ENCODE measurements around the gene IKZF2.

Gene IKZF2

DNA sequence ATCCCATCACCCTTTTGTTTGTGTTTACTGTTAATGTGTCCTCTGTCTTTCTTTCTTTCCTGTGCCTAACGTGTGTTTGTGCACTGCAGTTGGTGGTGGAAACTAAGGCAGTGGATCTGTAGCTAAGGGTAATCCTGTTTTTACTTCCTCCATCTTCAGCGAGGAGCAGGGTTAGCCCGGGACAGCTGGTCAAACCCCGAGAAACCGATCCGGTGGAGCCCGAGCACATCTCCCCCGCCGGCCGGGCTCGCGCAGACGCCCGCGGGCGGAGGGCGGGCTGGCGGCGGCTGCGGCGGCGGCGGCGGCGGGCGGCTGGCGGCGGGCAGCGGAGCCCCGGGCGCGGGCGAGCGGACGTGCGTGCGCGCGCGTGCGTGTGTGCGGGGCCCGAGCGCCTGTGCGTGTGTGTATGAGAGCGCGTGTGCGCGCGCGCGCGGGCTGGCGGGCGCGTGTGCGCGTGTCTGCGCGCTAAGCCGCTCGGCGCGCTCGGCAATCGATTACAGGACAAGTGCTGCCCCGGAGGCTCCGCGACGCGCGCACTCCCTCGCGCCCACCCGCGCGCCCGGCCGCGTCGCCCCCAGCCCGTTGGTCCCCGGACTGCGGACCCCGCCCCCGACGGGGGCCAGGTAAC is at the start of gene IKZF2:
Gene IKZF2, minus strand, starts transcription at position 176 of the 628 bp plus-strand sequence. CDS start 2,983 bp downstream, outside the sequence.
- Histone ChIP-seq H3K4me3 (ENCODE audit: low read length) (peak within 1 kb of the TSS; percentile 95), H3K9ac (ENCODE audit: low read length) (peak within 1 kb of the TSS; percentile 42), H3K4me1 (ENCODE audit: control insufficient read depth, insufficient read depth, low read length) (no peaks in the 10 kb centered on the region), H3K36me3 (ENCODE audit: control insufficient read depth, insufficient read depth, low read length) (no peaks in the 10 kb centered on the region), H3K27ac (ENCODE audit: low read depth, low read length) (peak within 1 kb of the TSS; percentile 87), H3K27me3 (ENCODE audit: control insufficient read depth, insufficient read depth, low read length) (no peaks in the 10 kb centered on the region)

DNA sequence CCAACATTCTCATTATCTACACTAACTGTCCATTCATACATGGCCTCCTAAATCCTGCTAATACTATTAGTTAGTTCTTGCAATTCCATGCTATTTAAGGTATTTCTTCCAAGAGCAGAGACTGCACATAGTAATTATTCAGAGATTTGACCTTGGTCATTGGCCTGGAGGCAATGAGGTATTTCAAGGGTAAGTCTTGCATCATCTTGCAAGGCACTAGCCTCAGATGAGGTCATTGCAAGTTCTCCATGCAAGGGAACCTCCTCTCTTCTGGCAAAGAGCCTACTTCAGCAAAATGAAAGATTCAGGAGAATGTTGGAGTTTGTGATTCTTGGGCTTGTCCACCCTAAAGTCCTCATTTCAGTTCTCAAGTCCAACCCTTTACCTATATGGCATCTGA is 48.5 kb upstream of the IKZF2 start:
- Histone ChIP-seq H3K36me3 (ENCODE audit: control insufficient read depth, insufficient read depth, low read length) (no peaks in the 10 kb centered on the region), H3K9ac (ENCODE audit: low read length) (no peak overlapping the region), H3K4me1 (ENCODE audit: control insufficient read depth, insufficient read depth, low read length) (no peaks in the 10 kb centered on the region), H3K4me3 (ENCODE audit: low read length) (no peak overlapping the region), H3K27ac (ENCODE audit: low read depth, low read length) (no peak overlapping the region), H3K27me3 (ENCODE audit: control insufficient read depth, insufficient read depth, low read length) (no peaks in the 10 kb centered on the region)

DNA sequence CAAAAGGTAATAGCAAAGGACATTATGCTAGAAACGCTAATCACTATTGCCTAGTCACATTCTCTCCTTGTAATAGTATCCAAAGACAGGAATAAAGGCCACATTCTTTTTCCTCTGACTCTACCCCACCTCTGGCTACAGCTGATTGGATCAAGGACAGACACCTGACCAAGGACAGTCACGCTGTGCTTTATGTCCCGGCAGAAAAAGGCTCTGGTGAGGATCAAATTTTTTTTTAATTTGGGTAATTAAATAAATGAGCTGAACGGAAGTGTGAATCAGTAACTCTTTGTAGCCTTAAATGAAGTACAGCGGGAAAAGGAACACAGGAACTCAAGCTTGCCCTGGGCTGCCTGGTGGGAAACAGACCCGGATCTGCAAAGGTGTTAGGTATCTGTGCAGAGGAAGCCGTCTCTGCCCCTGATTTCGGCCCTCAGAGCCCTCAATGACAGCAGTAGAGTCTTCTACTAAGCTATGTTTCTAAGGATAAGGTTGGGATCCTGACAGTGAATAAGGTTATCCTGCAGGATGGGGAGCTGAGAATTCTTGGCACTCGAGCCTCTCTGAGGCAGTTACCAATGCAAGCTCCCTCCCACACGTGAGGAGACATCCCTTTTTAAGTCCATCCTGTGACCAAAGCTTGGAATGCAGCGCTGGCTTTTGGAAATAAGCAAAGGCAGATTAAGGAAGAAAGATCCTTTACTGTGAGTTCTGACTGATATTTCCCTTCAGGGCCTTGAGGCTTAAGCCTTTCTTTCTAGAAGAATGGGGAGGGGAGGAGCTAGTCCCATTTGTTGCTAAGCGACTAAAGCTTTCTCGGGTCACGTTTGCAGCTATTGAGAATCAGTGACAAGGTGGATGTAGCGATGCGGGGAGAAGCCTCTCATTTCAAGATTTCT is 37.8 kb upstream of the IKZF2 start:
- no peaks in the 10 kb centered on the region for H3K36me3 ChIP-seq (ENCODE audit: control insufficient read depth, insufficient read depth, low read length)
- H3K27ac ChIP-seq (ENCODE audit: low read depth, low read length) = no peak overlapping the region
- H3K4me1 ChIP-seq (ENCODE audit: control insufficient read depth, insufficient read depth, low read length) = no peaks in the 10 kb centered on the region
- H3K27me3 ChIP-seq (ENCODE audit: control insufficient read depth, insufficient read depth, low read length) = no peaks in the 10 kb centered on the region
- H3K9ac ChIP-seq (ENCODE audit: low read length) = no peak overlapping the region
- H3K4me3 ChIP-seq (ENCODE audit: low read length) = no peak overlapping the region

DNA sequence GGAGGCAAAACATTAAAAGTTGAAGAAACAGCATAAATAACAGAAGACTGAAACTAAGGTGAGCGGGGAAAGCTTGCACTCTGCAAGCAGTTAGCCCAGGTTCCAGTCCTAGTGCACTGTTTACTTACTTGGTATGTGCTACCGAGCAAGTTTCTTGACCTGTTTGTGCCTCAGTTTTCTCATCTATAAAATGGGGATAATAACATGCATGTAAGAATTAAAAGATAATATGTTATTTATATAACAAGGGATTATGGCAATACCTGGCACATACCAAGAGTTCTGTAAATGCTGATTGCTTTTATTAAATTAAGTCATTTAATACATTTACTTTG is 37.1 kb upstream of the IKZF2 start:
- no peak overlapping the region for H3K4me3 ChIP-seq (ENCODE audit: low read length)
- H3K27ac ChIP-seq (ENCODE audit: low read depth, low read length) = no peak overlapping the region

DNA sequence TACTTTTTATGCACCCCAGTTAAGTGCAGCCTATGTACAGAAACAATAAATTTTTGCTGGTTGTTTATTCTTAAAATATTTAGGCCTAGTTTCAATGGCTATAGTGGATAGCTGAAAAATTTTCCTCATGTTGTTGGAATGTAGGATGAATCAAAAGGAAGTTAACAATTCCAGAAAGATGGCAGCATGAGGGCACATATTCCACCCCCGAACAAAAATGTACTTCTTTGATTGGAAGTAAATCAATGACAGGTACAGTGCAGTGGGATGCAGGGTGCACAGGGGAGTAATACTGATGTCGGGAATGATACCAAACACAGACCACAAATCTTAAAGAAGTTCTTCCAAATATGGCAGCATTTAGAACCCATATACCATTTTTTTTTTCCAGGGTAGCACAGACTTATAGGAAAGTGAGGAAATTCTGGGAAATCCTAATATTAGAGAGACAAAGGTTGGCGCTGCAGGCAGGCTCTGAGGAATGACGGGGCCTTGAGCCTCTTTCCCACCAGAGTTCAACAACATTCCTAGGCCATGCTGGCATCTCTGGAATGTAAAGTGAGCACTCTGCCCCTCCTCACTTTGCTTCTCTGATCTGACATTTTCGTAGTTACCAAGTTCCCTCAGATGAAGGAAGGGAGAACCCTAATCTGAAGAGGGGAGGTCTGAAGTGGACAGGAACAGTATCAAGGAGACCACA is 36.6 kb upstream of the IKZF2 start:
- H3K9ac ChIP-seq (ENCODE audit: low read length) = no peak overlapping the region
- no peaks in the 10 kb centered on the region for H3K36me3 ChIP-seq (ENCODE audit: control insufficient read depth, insufficient read depth, low read length)
- H3K4me3 ChIP-seq (ENCODE audit: low read length) = no peak overlapping the region
- H3K27ac ChIP-seq (ENCODE audit: low read depth, low read length) = no peak overlapping the region
- H3K4me1 ChIP-seq (ENCODE audit: control insufficient read depth, insufficient read depth, low read length) = no peaks in the 10 kb centered on the region
- H3K27me3 ChIP-seq (ENCODE audit: control insufficient read depth, insufficient read depth, low read length) = no peaks in the 10 kb centered on the region

More for the DNA sequence above, 37.1 kb upstream of the IKZF2 start:
- Histone ChIP-seq H3K4me1 (ENCODE audit: control insufficient read depth, insufficient read depth, low read length) (no peaks in the 10 kb centered on the region), H3K27me3 (ENCODE audit: control insufficient read depth, insufficient read depth, low read length) (no peaks in the 10 kb centered on the region), H3K36me3 (ENCODE audit: control insufficient read depth, insufficient read depth, low read length) (no peaks in the 10 kb centered on the region), H3K9ac (ENCODE audit: low read length) (no peak overlapping the region)

DNA sequence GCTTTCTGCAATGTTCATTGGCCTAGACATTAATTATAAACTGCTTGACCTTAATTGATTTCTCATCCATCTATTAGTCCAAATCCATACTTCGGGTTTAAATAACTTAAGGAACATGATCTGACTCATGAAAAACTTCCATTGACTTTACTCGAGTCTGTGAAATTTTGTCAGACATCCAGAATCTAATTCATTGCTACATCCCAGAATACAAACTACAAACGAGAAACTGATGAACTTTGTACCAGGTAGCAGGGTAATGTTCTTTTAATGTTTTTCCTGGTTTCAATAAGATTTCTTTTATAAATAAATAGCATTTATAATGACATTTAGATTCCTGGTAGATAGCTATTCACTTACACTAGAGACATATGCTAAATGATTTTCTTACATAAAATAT is 36.0 kb upstream of the IKZF2 start:
- H3K9ac ChIP-seq (ENCODE audit: low read length) = no peak overlapping the region
- no peak overlapping the region for H3K27ac ChIP-seq (ENCODE audit: low read depth, low read length)
- H3K4me1 ChIP-seq (ENCODE audit: control insufficient read depth, insufficient read depth, low read length) = no peaks in the 10 kb centered on the region

DNA sequence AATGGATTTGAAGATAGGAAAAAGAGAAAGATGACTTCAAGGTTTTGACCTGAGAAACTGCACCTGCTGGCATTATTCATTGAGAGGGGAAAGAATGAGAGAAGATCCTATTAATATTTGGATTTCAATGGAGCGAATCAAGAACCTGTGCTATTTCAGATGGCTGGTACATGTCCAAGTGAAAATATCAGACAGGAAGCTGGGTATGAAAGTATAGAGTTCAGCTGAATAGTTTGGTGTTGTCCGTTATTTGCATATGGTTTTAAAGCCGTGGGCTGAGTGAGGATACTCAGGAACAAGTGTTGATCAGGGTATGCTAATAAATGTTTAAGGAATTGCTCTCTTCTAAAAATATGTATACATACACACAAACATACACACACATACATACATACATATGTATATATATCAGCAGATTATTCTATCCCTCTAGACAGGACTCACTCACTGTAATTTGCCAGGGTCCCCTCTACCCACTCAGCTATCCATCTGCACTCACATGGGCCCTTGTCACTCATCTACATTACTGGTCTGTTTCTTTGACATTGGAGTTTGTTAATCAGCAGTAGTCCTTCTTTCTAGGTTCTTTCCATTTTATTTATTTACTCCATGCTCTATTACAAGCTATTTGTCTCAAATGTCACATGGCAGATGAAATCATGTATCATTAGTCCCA is 33.9 kb upstream of the IKZF2 start:
- Histone ChIP-seq H3K27me3 (ENCODE audit: control insufficient read depth, insufficient read depth, low read length) (no peaks in the 10 kb centered on the region), H3K36me3 (ENCODE audit: control insufficient read depth, insufficient read depth, low read length) (no peaks in the 10 kb centered on the region), H3K4me3 (ENCODE audit: low read length) (no peak overlapping the region), H3K27ac (ENCODE audit: low read depth, low read length) (no peak overlapping the region), H3K4me1 (ENCODE audit: control insufficient read depth, insufficient read depth, low read length) (no peaks in the 10 kb centered on the region), H3K9ac (ENCODE audit: low read length) (no peak overlapping the region)

More for the DNA sequence above, 36.0 kb upstream of the IKZF2 start:
- H3K36me3 ChIP-seq (ENCODE audit: control insufficient read depth, insufficient read depth, low read length) = no peaks in the 10 kb centered on the region
- no peaks in the 10 kb centered on the region for H3K27me3 ChIP-seq (ENCODE audit: control insufficient read depth, insufficient read depth, low read length)
- no peak overlapping the region for H3K4me3 ChIP-seq (ENCODE audit: low read length)

DNA sequence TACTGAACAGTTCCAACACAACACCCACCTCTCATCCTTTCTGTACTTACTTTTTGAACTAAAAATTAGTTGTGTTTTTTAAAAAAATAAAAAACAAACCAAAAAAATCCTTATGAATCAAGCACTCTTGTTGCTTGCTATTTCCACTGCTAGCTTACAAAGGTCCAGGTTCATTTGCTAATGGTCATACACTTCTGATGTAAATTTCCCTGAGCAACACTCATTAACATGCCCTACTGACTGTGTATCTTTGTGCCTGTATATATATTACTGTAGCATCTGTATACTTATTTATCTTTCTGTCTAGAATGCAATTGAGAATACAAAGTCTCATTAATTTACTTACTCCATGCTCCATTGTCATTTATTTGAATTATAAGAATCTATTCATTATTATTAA is 30.3 kb upstream of the IKZF2 start:
- no peaks in the 10 kb centered on the region for H3K27me3 ChIP-seq (ENCODE audit: control insufficient read depth, insufficient read depth, low read length)
- no peaks in the 10 kb centered on the region for H3K36me3 ChIP-seq (ENCODE audit: control insufficient read depth, insufficient read depth, low read length)
- no peak overlapping the region for H3K4me3 ChIP-seq (ENCODE audit: low read length)
- no peaks in the 10 kb centered on the region for H3K4me1 ChIP-seq (ENCODE audit: control insufficient read depth, insufficient read depth, low read length)
- no peak overlapping the region for H3K9ac ChIP-seq (ENCODE audit: low read length)
- no peak overlapping the region for H3K27ac ChIP-seq (ENCODE audit: low read depth, low read length)

DNA sequence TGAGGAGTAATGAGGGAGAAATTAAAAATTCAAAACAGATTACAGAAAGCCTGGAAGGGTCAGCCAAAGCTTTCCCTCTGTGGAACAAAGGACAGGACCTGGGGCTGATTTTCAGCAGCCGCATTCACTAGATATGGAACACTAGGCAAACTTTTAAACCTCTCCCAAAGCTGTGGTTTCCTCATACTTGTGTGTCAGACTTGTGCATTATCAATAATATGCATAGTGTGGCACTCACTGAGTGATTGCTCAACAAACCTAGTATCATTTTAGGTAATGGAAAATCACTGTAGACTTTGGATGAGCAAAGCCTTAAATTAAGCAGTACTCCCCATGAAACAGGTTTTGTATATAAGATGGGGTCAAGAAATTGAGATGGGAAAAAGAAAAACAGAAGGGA is 26.3 kb upstream of the IKZF2 start:
- no peak overlapping the region for H3K27ac ChIP-seq (ENCODE audit: low read depth, low read length)
- H3K36me3 ChIP-seq (ENCODE audit: control insufficient read depth, insufficient read depth, low read length) = no peaks in the 10 kb centered on the region
- no peak overlapping the region for H3K9ac ChIP-seq (ENCODE audit: low read length)
- H3K4me1 ChIP-seq (ENCODE audit: control insufficient read depth, insufficient read depth, low read length) = no peaks in the 10 kb centered on the region
- H3K27me3 ChIP-seq (ENCODE audit: control insufficient read depth, insufficient read depth, low read length) = no peaks in the 10 kb centered on the region
- no peak overlapping the region for H3K4me3 ChIP-seq (ENCODE audit: low read length)

DNA sequence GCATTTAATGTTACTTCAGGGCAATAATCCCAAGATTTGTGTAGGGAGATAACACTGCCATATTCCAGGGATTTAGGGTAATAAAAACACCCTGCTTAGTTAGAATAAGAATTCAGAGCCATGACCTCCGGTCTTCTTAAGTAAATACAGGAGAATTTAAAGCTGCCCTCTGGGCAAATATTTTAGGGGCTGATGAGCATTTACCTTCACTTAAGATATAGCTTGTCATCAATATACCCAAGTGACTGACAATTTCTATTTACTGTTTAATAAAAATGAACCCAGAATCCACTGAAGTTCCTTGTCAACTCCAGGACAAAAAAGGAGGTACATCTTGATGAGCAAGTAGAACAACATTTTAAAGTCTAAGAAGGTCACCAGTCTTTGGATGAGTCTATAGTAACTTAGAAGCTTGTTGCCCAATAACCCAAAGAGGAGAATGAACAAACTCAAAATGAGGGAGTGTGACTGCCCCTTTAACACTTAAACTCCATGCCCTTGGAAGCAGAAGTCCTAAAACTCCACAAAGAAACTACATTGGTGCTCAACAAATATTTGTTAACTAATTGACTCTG is 24.3 kb upstream of the IKZF2 start:
- H3K36me3 ChIP-seq (ENCODE audit: control insufficient read depth, insufficient read depth, low read length) = no peaks in the 10 kb centered on the region
- no peaks in the 10 kb centered on the region for H3K4me1 ChIP-seq (ENCODE audit: control insufficient read depth, insufficient read depth, low read length)
- no peak overlapping the region for H3K9ac ChIP-seq (ENCODE audit: low read length)
- no peaks in the 10 kb centered on the region for H3K27me3 ChIP-seq (ENCODE audit: control insufficient read depth, insufficient read depth, low read length)
- no peak overlapping the region for H3K4me3 ChIP-seq (ENCODE audit: low read length)
- no peak overlapping the region for H3K27ac ChIP-seq (ENCODE audit: low read depth, low read length)

DNA sequence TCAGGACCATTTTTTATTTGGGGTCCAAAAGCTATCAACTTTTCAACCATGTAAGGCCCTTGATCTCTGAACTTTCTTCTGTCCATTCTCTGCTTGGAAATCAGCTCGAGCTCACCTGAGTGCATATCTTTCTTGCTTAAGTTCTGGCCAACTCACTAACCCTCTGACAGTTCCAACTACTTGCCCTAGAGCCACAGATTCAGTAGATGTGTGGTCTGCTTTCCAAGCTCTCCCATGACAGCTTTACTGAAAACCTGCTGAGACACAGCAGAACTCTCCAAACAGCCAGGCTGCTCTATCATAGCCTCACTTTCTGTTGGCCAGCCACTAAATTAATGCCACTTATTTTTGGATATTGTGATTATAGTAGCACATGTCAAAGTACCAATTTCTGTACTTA is 21.2 kb upstream of the IKZF2 start:
- no peaks in the 10 kb centered on the region for H3K27me3 ChIP-seq (ENCODE audit: control insufficient read depth, insufficient read depth, low read length)
- H3K9ac ChIP-seq (ENCODE audit: low read length) = no peak overlapping the region
- H3K36me3 ChIP-seq (ENCODE audit: control insufficient read depth, insufficient read depth, low read length) = no peaks in the 10 kb centered on the region
- H3K4me1 ChIP-seq (ENCODE audit: control insufficient read depth, insufficient read depth, low read length) = no peaks in the 10 kb centered on the region
- no peak overlapping the region for H3K27ac ChIP-seq (ENCODE audit: low read depth, low read length)
- H3K4me3 ChIP-seq (ENCODE audit: low read length) = no peak overlapping the region

DNA sequence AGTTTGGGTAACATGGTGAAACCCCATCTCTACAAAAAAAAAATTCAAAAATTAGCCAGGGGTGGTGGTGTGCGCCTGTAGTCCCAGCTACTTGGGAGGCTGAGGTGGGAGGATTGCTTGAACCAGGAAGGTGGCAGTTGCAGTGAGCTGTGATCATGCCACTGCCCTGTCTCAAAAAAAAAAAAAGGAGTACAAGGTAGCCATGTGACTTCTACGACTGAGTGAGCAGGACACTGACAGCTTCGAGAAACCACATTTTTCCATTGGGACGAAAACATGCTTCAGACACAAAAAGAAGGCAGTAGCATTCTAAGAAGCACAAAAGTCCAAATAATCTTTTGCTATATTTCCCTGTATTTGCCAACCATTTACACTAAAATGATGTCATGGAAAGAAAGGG is 19.7 kb upstream of the IKZF2 start:
- Histone ChIP-seq H3K27me3 (ENCODE audit: control insufficient read depth, insufficient read depth, low read length) (no peaks in the 10 kb centered on the region), H3K9ac (ENCODE audit: low read length) (no peak overlapping the region), H3K4me3 (ENCODE audit: low read length) (no peak overlapping the region), H3K4me1 (ENCODE audit: control insufficient read depth, insufficient read depth, low read length) (no peaks in the 10 kb centered on the region), H3K27ac (ENCODE audit: low read depth, low read length) (no peak overlapping the region), H3K36me3 (ENCODE audit: control insufficient read depth, insufficient read depth, low read length) (no peaks in the 10 kb centered on the region)

All from rectal smooth muscle tissue (tissue), 1 donor.